ENCODE results near the gene ALDH1L2. TPM values are rescaled to one million over a fixed set of nuclear protein-coding genes. Genes with fewer than 3 reads are reported as not detected.
"Not testable (repeated sequence)": the region's sequence is repeated elsewhere in the genome, so short reads cannot be mapped to it uniquely, and the experiment has no call there.

ALDH1L2 gene
- polyA plus RNA-seq, 1 experiment = 76.1 TPM

DNA sequence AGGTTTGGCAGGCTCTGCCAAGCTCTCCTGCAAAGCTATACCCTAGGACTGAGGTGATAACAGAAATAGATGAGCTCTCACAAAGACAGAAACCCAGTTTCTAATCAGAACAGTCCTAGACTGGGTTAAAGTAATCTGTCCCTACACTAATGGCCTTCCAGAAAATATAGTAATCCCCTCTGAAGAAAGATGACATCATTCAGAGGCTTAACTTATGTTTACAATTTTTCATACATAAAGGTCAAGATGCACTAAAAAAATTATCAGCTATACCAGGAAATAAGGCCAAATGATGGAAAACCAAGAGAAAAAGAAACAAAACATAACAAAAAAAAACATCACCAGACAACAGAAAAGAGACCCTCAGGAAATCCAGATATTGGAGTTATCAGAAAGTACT, 18.4 kb upstream of the ALDH1L2 start:
- CTCF ChIA-PET = interaction anchor here (0.6 to 0.8 kb wide), 2 partner anchors 12 to 721 kb away, joined by 3 read pairs; no protein-coding TSS in a partner anchor
- POLR2A ChIA-PET = no interaction called here
- no peak for TF ChIP-seq CTCF (IDR thresholded peaks at IDR 0.05; ENCODE audit: insufficient read depth, low read depth, low read length)
- Histone ChIP-seq H3K27me3 (ENCODE audit: control insufficient read depth, insufficient read depth, low read length) (no peaks in the 10 kb centered on the region), H3K4me3 (ENCODE audit: low read depth, low read length) (no peak overlapping the region), H3K36me3 (ENCODE audit: control insufficient read depth, insufficient read depth, low read length) (no peaks in the 10 kb centered on the region)
- no peak for DNase-seq (ENCODE audit: low read depth)

DNA sequence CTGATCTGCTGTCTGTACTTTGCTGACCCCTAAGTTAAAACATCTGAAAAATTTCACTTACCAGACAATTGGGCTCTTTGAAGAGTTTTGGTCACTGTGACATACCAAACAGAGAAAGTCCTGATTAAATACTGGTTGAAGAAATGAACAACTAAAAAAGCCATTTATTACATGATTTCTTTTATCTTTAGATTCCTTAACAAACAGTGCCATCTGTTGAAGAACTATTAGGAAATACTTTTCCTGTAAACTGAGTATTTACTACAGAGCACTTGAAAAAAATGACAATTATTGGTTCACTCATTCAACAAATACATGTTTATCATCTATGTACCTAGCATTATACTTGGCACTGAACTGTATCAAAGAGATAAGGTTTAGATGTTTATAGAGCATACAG, 16.7 kb upstream of the ALDH1L2 start:
- TF ChIP-seq CTCF (IDR thresholded peaks at IDR 0.05; ENCODE audit: insufficient read depth, low read depth, low read length) = no peak
- CTCF ChIA-PET = interaction anchor here (0.7 to 1.5 kb wide), 8 partner anchors 10 to 963 kb away, joined by 3 to 4 read pairs (median 3); partner anchors contain the start of gene NFYB
- H3K27me3 ChIP-seq (ENCODE audit: control insufficient read depth, insufficient read depth, low read length) = no peaks in the 10 kb centered on the region
- no peaks in the 10 kb centered on the region for H3K36me3 ChIP-seq (ENCODE audit: control insufficient read depth, insufficient read depth, low read length)
- DNase-seq (ENCODE audit: low read depth) = no peak
- POLR2A ChIA-PET = interaction anchor here (0.6 kb wide), 1 partner anchor 1157 kb away, joined by 3 read pairs; no protein-coding TSS in a partner anchor
- no peak overlapping the region for H3K4me3 ChIP-seq (ENCODE audit: low read depth, low read length)

GRCh38 chr12:105100207-105100985, 16.1 kb upstream of the ALDH1L2 start:
- ChIA-PET CTCF (interaction anchor here (0.6 to 1.5 kb wide), 8 partner anchors 9 to 962 kb away, joined by 3 to 4 read pairs (median 3); partner anchors contain the start of gene NFYB), POLR2A (interaction anchor here (0.6 kb wide), 1 partner anchor 1156 kb away, joined by 3 read pairs; no protein-coding TSS in a partner anchor)
- no peak for DNase-seq (ENCODE audit: low read depth)
- Histone ChIP-seq H3K4me3 (ENCODE audit: low read depth, low read length) (no peak overlapping the region), H3K27me3 (ENCODE audit: control insufficient read depth, insufficient read depth, low read length) (no peaks in the 10 kb centered on the region), H3K36me3 (ENCODE audit: control insufficient read depth, insufficient read depth, low read length) (no peaks in the 10 kb centered on the region)
- TF ChIP-seq CTCF (IDR thresholded peaks at IDR 0.05; ENCODE audit: insufficient read depth, low read depth, low read length) = no peak

DNA sequence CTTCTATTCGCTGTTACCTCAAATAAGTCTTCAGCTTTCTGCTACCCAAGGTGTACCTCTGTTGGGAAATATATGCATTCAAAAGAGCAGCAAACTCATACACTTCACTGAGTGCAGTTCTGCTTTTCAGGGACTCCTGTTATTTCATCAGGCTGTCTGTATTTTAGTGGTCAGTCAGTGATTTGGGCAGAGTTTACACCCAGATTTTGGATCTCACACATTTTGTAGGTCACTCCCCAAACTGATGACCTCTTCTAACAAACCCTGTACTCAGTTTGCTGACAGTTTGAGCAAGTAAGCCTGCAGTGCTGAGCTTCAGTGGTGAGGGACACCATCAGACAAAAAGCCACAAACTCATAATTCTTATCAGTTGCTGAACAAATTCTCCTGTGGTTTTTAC, 15.1 kb upstream of the ALDH1L2 start:
- no peak for DNase-seq (ENCODE audit: low read depth)
- ChIA-PET POLR2A (no interaction called here), CTCF (interaction anchor here (1.0 to 1.5 kb wide), 2 partner anchors 28 to 44 kb away, joined by 3 to 4 read pairs; no protein-coding TSS in a partner anchor)

GRCh38 chr12:105095338-105095737, 11.1 kb upstream of the ALDH1L2 start:
- H3K4me3 ChIP-seq (ENCODE audit: low read depth, low read length); CTCF ChIA-PET; DNase-seq (ENCODE audit: low read depth); POLR2A ChIA-PET; H3K36me3 ChIP-seq (ENCODE audit: control insufficient read depth, insufficient read depth, low read length); H3K27me3 ChIP-seq (ENCODE audit: control insufficient read depth, insufficient read depth, low read length): not testable (repeated sequence)

More for the DNA sequence above, 15.1 kb upstream of the ALDH1L2 start:
- no peaks in the 10 kb centered on the region for H3K27me3 ChIP-seq (ENCODE audit: control insufficient read depth, insufficient read depth, low read length)
- TF ChIP-seq CTCF (IDR thresholded peaks at IDR 0.05; ENCODE audit: insufficient read depth, low read depth, low read length) = no peak
- no peak overlapping the region for H3K4me3 ChIP-seq (ENCODE audit: low read depth, low read length)
- no peaks in the 10 kb centered on the region for H3K36me3 ChIP-seq (ENCODE audit: control insufficient read depth, insufficient read depth, low read length)
